GM19467 (cell line): ENCODE data around the gene RAG1.

Source experiments
- ATAC-seq: cut with Tn5 transposase; IDR thresholded peaks from one replicate; pipeline ENCODE4 v1.9.1; 2021; ENCODE audit warnings: mild to moderate bottlenecking, moderate library complexity; ENCODE audit not compliant: unreplicated experiment

The RAG1 gene

DNA sequence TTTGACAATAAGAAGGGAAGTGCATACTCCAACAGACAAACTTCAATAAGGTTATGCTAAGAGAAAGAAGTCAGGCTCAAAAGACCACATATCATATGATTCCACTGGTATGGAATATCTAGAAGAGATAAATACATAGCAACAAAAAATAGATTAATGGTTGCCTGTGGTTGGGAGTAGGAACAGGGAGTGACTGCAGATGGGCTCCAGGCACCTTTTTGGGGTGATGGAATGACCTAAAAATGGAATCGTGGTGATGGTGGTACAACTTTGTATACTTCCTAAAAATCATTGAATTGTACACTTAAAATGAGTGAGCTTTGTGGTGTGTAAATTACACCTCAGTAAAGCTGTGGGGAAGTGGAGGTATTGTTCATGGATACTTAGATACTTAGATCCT, 59.2 kb downstream of the RAG1 start:
- no peak for ATAC-seq

DNA sequence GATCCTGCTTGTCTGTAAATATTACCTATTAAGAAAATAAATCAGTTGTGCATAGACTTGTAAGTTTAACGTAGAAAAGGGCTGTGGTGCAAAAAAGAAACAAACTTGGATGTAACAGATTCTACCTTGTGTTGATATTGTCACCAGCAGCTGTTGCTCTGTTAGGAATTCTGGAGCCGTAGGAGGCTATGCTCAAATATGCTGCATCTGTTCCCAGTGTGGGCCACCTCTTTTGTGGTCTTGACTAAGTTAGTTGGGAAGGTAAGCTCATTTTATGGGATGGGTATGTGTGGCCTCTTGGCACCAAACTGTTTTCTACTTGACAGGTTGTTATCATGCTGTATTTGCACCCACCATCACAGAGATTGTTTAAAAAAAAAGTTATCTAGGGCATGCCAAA, 59.7 kb downstream of the RAG1 start:
- ATAC-seq = no peak

DNA sequence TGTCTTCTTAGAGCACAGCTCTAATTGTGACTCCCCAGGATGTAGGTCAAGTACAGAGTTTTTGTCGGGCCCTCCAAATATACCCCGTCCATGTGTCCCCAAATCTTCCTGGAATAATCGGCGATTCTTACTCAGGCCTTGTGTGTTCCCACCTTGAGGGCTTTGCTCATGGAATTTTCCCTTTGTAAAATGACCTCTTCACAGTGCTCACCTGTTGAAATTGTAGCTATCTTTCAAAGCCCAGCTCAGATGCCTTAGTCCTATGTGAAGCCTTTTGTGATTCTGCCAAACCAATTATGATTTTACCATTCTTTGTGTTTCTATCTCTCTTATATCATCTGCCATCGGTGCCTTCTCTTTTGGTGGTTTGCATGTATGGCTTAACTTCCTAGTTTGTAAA, 60.3 kb downstream of the RAG1 start:
- no peak for ATAC-seq

DNA sequence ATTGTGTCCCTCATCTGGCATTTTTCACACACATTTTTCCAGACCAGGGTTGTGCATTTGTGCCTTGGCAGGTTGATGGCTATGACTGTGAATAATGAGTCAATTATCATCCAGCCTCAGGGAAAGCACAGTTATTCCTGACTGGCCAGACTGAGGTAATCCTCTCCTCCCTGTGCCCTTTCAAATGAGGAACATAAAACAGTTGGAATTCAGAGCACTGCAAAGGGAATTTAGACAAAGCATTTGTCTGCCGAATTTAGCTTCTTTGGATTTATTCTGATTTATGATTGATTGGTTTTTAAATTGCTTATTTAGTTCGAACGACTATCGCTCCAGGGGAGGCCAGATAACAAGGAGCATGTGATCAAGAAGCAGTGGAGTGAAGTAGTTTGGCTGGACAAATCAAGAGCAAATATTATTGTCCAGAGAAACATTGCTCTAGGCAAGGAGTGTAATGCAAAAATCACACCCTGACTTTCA, 61.0 kb downstream of the RAG1 start:
- ATAC-seq = no peak
